GM23248 (cell line): ENCODE measurements around the gene DMRTC2.

Experiments used
- EZH2 ChIP-seq: fragments of 200-600 bp; sonication (generic); IDR thresholded peaks from 2 replicates; pipeline ENCODE4 v1.6.1; 2018; ENCODE audit warnings: antibody characterized with exemption, mild to moderate bottlenecking; ENCODE audit not compliant: insufficient read depth, poor library complexity, severe bottlenecking
- EZH2phosphoT487 ChIP-seq: fragments of 200-600 bp; sonication (generic); IDR thresholded peaks from 2 replicates; pipeline ENCODE4 v1.6.1; 2018; ENCODE audit warnings: antibody characterized with exemption, moderate library complexity, mild to moderate bottlenecking, low read depth; ENCODE audit not compliant: insufficient read depth

GRCh38 chr19:41877916-41878905, 33.4 kb downstream of the DMRTC2 start:
- no peak for TF ChIP-seq EZH2phosphoT487
- no peak for TF ChIP-seq EZH2
